8988T (cell line): Measurements from ENCODE around the gene ATP1A2.
"Not testable (repeated sequence)": the region's sequence is repeated elsewhere in the genome, so short reads cannot be mapped to it uniquely, and the experiment has no call there.

Source experiments
- DNase-seq: peaks from one replicate; pipeline ENCODE4 v3.0.0; 2011

Gene ATP1A2

GRCh38 chr1:160126342-160126741, 10.8 kb downstream of the ATP1A2 start:
- DNase-seq = not testable (repeated sequence)

- DNase-seq = no peak
These were observed 11.8 kb downstream of the ATP1A2 start for GRCh38 chr1:160127381-160127780.

DNA sequence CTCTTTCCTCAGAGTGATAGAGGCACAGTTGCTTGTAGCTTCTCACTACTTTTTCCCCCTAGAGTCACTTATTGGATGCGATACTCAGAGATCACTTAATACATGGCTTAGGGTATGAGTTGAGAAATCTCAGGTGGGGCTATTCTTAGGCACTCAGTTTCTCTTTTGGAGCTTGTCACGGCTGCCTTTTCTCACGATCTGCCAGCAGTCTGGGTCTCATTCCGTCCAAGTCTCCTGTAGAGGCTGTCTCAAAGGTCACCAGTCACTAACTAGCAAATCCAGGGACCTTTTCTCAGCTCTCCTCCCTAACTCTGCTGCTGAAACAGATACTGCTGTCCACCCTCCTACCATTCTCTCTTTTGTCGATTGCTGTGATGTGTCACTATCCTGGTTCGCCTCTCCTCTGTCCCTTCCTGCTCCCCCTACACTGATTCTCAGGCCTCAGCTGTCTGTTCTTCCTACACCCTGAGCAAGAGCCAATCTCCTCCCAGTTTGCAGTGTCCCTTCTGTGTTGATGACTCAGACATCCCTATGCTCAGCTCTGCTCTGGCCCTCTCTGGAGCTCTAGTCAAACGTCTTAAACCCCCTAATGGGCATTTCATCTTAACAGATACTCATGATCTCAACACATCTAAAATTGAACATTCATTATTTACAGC, 12.4 kb downstream of the ATP1A2 start:
- DNase-seq = no peak

- no peak for DNase-seq
These were observed 13.1 kb downstream of the ATP1A2 start for GRCh38 chr1:160128636-160129035.

DNA sequence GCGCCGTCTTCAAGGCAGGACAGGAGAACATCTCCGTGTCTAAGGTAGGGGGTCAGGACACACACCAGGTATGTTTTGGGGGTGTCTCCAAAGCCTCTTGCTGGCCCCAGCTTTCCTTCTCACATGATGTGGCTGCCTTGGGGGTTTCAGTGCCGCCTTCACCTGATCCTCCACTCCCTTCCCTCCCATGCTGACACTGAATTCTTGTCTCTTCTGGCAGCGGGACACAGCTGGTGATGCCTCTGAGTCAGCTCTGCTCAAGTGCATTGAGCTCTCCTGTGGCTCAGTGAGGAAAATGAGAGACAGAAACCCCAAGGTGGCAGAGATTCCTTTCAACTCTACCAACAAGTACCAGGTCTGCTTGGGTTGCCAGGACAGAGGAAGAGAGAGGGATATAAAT, 13.5 kb downstream of the ATP1A2 start:
- DNase-seq = no peak

DNA sequence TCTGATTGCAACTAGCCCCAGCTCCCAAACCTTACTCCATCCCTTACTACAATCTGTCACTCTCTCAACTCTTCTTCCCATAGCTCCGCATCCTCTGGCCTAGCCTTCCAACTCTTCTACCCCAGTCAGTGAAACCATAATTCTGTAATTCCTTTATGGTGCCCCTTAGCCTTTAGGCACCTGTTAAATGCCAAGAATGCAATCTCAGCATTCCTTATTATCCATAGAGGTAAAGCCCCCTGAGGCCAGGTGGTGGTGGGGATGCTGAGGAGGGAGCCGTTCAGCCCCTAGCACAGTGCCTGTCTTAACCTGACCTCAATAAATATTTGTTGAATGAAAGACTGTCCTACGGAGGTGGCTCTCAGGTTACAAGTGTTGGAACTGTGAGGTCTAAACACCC, 14.0 kb downstream of the ATP1A2 start:
- DNase-seq = no peak

- DNase-seq = no peak
These were observed 14.4 kb downstream of the ATP1A2 start for GRCh38 chr1:160129966-160130365.

GRCh38 chr1:160130486-160130885, 14.9 kb downstream of the ATP1A2 start:
- no peak for DNase-seq

GRCh38 chr1:160130939-160131338, 15.4 kb downstream of the ATP1A2 start:
- DNase-seq = no peak

DNA sequence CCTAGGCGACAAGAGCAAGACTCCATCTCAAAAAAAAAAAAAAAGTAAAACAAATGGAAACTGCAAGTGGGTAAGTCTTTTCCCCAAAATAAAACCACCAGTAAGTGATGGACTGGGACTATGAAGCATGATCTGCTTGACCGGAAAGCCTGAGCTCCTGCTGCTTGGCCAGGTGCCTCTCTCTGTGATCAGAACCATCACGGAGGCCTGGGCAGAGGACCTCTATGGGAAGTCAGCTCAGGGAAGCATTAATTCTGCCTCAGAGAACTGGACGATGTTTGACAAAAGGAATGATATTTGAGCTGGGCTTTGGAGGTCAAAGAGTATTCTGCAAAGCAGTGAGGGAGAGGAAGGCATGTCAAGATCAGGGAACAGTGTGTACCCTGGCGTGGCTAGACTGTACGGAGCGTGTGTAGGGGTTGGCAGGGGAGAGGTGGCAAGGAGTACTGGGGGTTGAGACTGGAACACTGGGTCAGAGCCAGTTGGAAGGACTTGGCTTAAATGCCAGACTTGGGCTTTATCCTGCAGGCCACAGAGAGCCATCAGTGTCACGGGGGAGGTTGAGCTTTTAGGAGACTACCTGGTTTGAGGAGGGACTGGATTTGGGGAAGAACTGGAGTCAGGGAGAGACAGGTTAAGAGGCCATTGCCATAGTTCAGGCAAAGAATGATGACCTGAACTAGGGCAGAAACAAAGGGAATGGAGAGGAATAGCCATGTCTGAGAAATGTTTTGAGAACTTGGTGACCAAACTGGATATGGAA, 16.4 kb downstream of the ATP1A2 start:
- no peak for DNase-seq

DNA sequence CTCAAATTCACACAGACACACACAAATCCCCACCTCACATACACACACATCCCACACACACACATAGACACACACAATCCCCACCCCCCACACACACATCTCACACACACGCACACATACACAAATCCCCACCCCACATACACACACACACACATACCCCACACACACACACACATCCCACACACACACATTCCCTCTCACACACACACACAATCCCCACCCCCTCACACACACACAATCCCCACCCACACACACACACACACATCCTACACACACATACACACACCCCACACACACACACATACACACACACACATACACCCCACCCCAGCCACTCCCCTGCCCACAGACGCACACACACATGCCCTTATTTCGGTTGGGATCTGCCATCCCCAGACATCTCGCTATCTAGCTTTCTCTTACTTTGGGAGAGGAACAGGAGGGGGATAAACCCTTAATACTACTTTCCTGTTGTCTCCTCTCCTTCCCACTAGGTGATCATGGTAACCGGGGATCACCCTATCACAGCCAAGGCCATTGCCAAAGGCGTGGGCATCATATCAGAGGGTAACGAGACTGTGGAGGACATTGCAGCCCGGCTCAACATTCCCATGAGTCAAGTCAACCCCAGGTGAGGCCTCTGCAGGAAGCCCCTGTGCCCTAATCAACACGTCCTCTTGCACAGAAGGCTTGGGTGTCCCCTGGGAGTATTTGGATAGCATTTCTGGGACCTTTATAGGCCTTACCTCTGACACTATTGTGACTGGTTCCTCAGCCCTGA, 18.6 kb downstream of the ATP1A2 start:
- DNase-seq = no peak

DNA sequence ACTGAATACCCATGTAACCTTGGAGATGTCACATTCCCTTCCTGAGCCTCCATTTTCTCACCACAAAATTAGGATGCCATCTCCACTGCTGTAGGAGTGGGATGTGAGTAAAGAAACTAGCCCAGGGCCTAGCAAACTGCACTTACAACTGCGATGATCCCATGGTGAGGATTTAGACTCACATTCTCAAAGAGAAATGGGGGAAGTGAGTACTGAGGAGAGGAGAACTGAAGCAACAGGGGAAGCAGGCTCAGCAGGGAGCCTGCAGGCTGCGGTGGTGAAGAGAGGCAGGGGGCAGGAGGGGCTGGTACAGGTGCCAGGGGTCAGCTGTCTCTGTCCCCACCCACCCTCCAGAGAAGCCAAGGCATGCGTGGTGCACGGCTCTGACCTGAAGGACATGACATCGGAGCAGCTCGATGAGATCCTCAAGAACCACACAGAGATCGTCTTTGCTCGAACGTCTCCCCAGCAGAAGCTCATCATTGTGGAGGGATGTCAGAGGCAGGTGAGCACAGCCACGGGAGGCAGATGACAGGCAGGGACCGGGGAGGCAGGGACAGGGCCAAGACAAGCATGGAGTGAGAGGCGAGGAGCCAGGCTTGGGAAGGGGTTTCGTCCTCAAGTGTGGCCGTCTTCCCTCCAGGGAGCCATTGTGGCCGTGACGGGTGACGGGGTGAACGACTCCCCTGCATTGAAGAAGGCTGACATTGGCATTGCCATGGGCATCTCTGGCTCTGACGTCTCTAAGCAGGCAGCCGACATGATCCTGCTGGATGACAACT, 19.4 kb downstream of the ATP1A2 start:
- DNase-seq = no peak

- no peak for DNase-seq
These were observed 20.8 kb downstream of the ATP1A2 start for GRCh38 chr1:160136121-160136925.

DNA sequence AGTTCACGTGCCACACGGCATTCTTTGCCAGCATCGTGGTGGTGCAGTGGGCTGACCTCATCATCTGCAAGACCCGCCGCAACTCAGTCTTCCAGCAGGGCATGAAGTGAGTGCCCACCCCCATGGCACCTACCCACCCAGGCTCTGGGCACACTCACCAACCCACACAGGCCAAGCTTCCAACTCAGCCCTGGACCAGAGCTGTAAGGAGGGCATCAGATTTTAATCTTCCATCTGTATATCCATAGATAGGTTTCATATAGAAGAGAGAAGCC, 21.3 kb downstream of the ATP1A2 start:
- DNase-seq = no peak

GRCh38 chr1:160137216-160137862, 21.8 kb downstream of the ATP1A2 start:
- no peak for DNase-seq

- DNase-seq = no peak
These were observed 24.3 kb downstream of the ATP1A2 start for GRCh38 chr1:160139840-160140239.

DNA sequence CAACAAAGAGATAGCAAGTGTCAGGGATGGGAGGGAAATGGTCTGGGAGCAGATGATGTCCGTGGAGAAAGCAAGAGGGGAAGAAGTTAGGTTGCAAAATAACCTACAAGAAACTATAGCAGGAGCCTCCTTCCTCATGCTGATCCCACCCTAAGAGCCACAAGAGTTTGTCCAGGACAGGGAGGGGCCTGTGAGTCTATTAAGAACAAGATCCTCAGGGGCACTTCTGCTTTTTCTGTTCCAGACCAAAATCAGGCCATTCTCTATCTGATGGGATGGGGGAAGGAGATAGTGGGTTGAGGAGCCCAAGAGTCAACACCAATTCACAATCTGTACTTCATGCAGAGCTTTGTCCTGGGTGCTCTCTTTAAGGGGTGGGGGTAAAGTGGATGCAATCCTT, 28.1 kb downstream of the ATP1A2 start:
- no peak for DNase-seq

GRCh38 chr1:160144921-160145320, 29.4 kb downstream of the ATP1A2 start:
- DNase-seq = no peak

DNA sequence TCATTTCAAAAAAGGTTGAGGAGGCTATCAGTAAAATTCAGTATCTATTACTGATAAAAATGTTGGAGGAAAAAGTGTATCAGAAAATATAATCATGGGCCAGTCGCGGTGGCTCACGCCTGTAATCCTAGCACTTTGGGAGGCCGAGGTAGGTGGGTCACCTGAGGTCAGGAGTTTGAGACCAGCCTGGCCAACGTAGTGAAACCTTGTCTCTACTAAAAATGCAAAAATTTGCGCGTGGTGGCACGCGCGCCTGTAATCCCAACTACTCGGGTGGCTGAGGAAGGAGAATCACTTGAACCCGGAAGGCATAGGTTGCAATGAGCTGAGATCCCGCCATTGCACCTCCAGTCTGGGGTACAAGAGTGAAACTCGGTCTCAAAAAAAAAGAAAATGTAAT, 30.5 kb downstream of the ATP1A2 start:
- no peak for DNase-seq

- DNase-seq = no peak
These were observed 32.6 kb downstream of the ATP1A2 start for GRCh38 chr1:160148121-160148520.

- DNase-seq = no peak
These were observed 33.7 kb downstream of the ATP1A2 start for GRCh38 chr1:160149233-160149632.

GRCh38 chr1:160149716-160150115, 34.2 kb downstream of the ATP1A2 start:
- DNase-seq = no peak
